Measurements from ENCODE around the gene SRSF8.

SRSF8 gene

GRCh38 chr11:95070471-95070870 is 3.8 kb downstream of the SRSF8 start:
- DNase-seq, result no peak

GRCh38 chr11:95072948-95073347 is 6.2 kb downstream of the SRSF8 start:
- DNase-seq, result no peak

- no peak for DNase-seq
These were observed 8.3 kb downstream of the SRSF8 start for GRCh38 chr11:95074792-95075563.

- DNase-seq, result no peak
These were observed 9.7 kb downstream of the SRSF8 start for GRCh38 chr11:95076416-95076815.

GRCh38 chr11:95076981-95077380 is 10.3 kb downstream of the SRSF8 start:
- DNase-seq, result no peak

- DNase-seq, result no peak
These were observed 11.8 kb downstream of the SRSF8 start for GRCh38 chr11:95078526-95078925.

- no peak for DNase-seq
These were observed 14.3 kb downstream of the SRSF8 start for GRCh38 chr11:95081010-95081409.

- DNase-seq, result no peak
These were observed 14.7 kb downstream of the SRSF8 start for GRCh38 chr11:95081412-95081811.

- no peak for DNase-seq
These were observed 15.9 kb downstream of the SRSF8 start for GRCh38 chr11:95082576-95083001.

- DNase-seq, result peak in 1 of 5 donors; percentile 72
These were observed 17.8 kb downstream of the SRSF8 start for GRCh38 chr11:95084509-95084908.

- DNase-seq, result no peak
These were observed 18.5 kb downstream of the SRSF8 start for GRCh38 chr11:95085117-95085816.

- no peak for DNase-seq
These were observed 19.4 kb downstream of the SRSF8 start for GRCh38 chr11:95086151-95086550.

- DNase-seq, result no peak
These were observed 20.3 kb downstream of the SRSF8 start for GRCh38 chr11:95086836-95087570.

- peak in 1 of 5 donors; percentile 66 for DNase-seq
These were observed 22.4 kb downstream of the SRSF8 start for GRCh38 chr11:95088946-95089619.

- peak; percentile 66 to 86 (median 76) for DNase-seq
These were observed 23.2 kb downstream of the SRSF8 start, which contains the start of gene ENDOD1 for GRCh38 chr11:95089620-95090542. ENDOD1 (plus strand) TSS chr11:95089846; CDS start chr11:95089928, 82 bp downstream.

- no peak for DNase-seq
These were observed 25.0 kb downstream of the SRSF8 start for GRCh38 chr11:95091663-95092180.

GRCh38 chr11:95092549-95093324 is 26.0 kb downstream of the SRSF8 start:
- DNase-seq, result peak in 2 of 5 donors; percentile 15 to 36

- no peak for DNase-seq
These were observed 26.8 kb downstream of the SRSF8 start for GRCh38 chr11:95093548-95093947.

GRCh38 chr11:95095858-95096587 is 29.3 kb downstream of the SRSF8 start:
- peak in 1 of 5 donors; percentile 69 for DNase-seq

GRCh38 chr11:95097209-95097608 is 30.5 kb downstream of the SRSF8 start:
- DNase-seq, result no peak
